HL-60 (cell line): ENCODE measurements around the gene BTBD10.

Experiments used
- DNase-seq, 2 experiments: peaks; one replicate each; pipeline ENCODE4 v3.0.0-alpha.2; 2010 to 2020; ENCODE audit warnings: low read depth in 1 of 2, low spot score in 1 of 2
- H3K27ac ChIP-seq: fragments of 250-450 bp; sonication (Bioruptor Pico); replicated peaks from 2 replicates; pipeline ENCODE4 v1.5.1; 2020; ENCODE audit warnings: mild to moderate bottlenecking, moderate library complexity
- H3K27me3 ChIP-seq: fragments of 250-450 bp; sonication (Bioruptor Pico); 2 replicates; pipeline ENCODE4 v1.5.1; 2021; ENCODE audit warnings: mild to moderate bottlenecking, moderate library complexity; ENCODE audit not compliant: insufficient read depth, poor library complexity, severe bottlenecking
- H3K4me3 ChIP-seq: replicated peaks from 2 replicates; pipeline ENCODE4 v1.5.1; 2011; ENCODE audit warnings: mild to moderate bottlenecking, control low read depth, low read length; ENCODE audit not compliant: insufficient read depth
- CTCF ChIP-seq: IDR thresholded peaks from one replicate; pipeline ENCODE4 v1.5.1; 2011; ENCODE audit warnings: low read length, control low read depth, inconsistent platforms; ENCODE audit not compliant: insufficient read depth
- GABPA ChIP-seq: IDR thresholded peaks from 2 replicates; pipeline ENCODE4 v1.6.1; 2012; ENCODE audit warnings: low read depth
- POLR2AphosphoS5 ChIP-seq: IDR thresholded peaks from 2 replicates; pipeline ENCODE4 v1.6.1; 2012; ENCODE audit warnings: low read depth
- REST ChIP-seq: IDR thresholded peaks from 2 replicates; pipeline ENCODE4 v1.6.1; 2012; ENCODE audit warnings: low read depth; ENCODE audit not compliant: insufficient replicate concordance
- SPI1 ChIP-seq: IDR thresholded peaks from 2 replicates; pipeline ENCODE4 v1.6.1; 2012; ENCODE audit warnings: low read depth, mild to moderate bottlenecking, borderline replicate concordance

The BTBD10 gene

GRCh38 chr11:13461291-13461690 lies 1.7 kb downstream of the BTBD10 start:
- TF ChIP-seq SPI1 (no peak), POLR2AphosphoS5 (no peak), REST (no peak), CTCF (no peak), GABPA (no peak)

GRCh38 chr11:13450832-13451397 lies 12.1 kb downstream of the BTBD10 start:
- no peak for TF ChIP-seq SPI1
- TF ChIP-seq POLR2AphosphoS5: no peak
- TF ChIP-seq GABPA: no peak
- no peak for TF ChIP-seq CTCF
- TF ChIP-seq REST: no peak
- no peaks in the 10 kb centered on the region for H3K27me3 ChIP-seq
- no peak overlapping the region for H3K27ac ChIP-seq
- no peak for DNase-seq
- no peak overlapping the region for H3K4me3 ChIP-seq

More at GRCh38 chr11:13461291-13461690, 1.7 kb downstream of the BTBD10 start:
- H3K27ac ChIP-seq: no peak overlapping the region
- DNase-seq: no peak
- H3K4me3 ChIP-seq: no peak overlapping the region
- H3K27me3 ChIP-seq: no peaks in the 10 kb centered on the region

GRCh38 chr11:13449522-13449921 lies 13.5 kb downstream of the BTBD10 start:
- Histone ChIP-seq H3K27ac (peak overlapping the region; percentile 52), H3K27me3 (no peaks in the 10 kb centered on the region), H3K4me3 (no peak overlapping the region)
- no peak for TF ChIP-seq GABPA
- no peak for TF ChIP-seq SPI1
- TF ChIP-seq POLR2AphosphoS5: no peak
- TF ChIP-seq REST: no peak
- TF ChIP-seq CTCF: no peak
- DNase-seq: no peak
